ENCODE data around the gene SLC17A5.
"Not testable (repeated sequence)": the region's sequence is repeated elsewhere in the genome, so short reads cannot be mapped to it uniquely, and the experiment has no call there.

Gene SLC17A5

GRCh38 chr6:73688351-73688750, 34.6 kb upstream of the SLC17A5 start:
- no peak for DNase-seq

GRCh38 chr6:73683574-73683973, 29.8 kb upstream of the SLC17A5 start:
- H3K27me3 ChIP-seq; H3K27ac ChIP-seq; intact Hi-C loops (cut with DNase I; ENCODE audit: low total_unique reads); H3K9me3 ChIP-seq; H3K4me1 ChIP-seq; DNase-seq; H3K36me3 ChIP-seq; H3K4me3 ChIP-seq: not testable (repeated sequence)

More at GRCh38 chr6:73688351-73688750, 34.6 kb upstream of the SLC17A5 start:
- H3K27me3 ChIP-seq: no peaks in the 10 kb centered on the region
- no peak overlapping the region for H3K4me3 ChIP-seq
- peaks cover 0 to 2% (median 0%) of the 10 kb centered on the region in 3 donors for H3K9me3 ChIP-seq
- intact Hi-C loops (cut with DNase I; ENCODE audit: low total_unique reads): no loop called here
- TF ChIP-seq, protein P1, sequence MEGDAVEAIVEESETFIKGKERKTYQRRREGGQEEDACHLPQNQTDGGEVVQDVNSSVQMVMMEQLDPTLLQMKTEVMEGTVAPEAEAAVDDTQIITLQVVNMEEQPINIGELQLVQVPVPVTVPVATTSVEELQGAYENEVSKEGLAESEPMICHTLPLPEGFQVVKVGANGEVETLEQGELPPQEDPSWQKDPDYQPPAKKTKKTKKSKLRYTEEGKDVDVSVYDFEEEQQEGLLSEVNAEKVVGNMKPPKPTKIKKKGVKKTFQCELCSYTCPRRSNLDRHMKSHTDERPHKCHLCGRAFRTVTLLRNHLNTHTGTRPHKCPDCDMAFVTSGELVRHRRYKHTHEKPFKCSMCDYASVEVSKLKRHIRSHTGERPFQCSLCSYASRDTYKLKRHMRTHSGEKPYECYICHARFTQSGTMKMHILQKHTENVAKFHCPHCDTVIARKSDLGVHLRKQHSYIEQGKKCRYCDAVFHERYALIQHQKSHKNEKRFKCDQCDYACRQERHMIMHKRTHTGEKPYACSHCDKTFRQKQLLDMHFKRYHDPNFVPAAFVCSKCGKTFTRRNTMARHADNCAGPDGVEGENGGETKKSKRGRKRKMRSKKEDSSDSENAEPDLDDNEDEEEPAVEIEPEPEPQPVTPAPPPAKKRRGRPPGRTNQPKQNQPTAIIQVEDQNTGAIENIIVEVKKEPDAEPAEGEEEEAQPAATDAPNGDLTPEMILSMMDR (IDR thresholded peaks at IDR 0.05): no peak
- H3K27ac ChIP-seq: no peak overlapping the region
- no peaks in the 10 kb centered on the region for H3K36me3 ChIP-seq
- H3K4me1 ChIP-seq: no peaks in the 10 kb centered on the region

DNA sequence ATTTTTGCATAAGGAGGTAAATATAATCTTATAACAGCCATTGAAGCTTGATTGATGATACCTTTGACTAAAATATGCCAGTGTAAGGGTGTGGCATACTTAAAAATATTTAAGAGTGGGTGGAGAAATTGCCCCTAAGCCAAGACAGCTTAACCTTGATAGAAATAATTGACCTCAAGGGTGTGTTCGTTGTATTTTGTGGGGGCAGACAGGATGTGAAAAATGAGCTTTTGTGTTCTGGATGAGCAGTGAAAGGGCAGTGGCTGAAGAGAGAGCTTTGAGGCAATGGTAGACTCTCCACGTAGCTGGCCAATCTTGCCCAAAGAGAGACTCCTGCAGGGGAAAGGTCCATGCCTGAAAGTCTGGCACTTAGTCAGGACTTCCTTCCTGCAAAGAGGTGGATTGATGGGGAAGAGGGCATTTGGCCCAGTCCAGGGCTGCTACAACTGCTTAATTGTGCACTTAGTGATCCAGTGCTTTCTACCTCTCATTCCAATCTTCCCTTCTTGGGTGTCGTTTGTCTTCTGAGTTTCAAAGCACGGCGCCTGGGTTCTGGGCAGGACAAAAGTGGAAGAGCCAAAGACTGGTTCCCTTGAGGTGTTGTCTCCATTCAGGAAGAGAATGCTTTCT, 26.6 kb upstream of the SLC17A5 start:
- no peak overlapping the region for H3K4me3 ChIP-seq
- H3K36me3 ChIP-seq: no peaks in the 10 kb centered on the region
- no peaks in the 10 kb centered on the region for H3K27me3 ChIP-seq
- no peak overlapping the region for H3K27ac ChIP-seq
- DNase-seq: no peak
- H3K4me1 ChIP-seq: no peaks in the 10 kb centered on the region
- peaks cover 0 to 8% (median 6%) of the 10 kb centered on the region in 3 donors for H3K9me3 ChIP-seq
- intact Hi-C loops (cut with DNase I; ENCODE audit: low total_unique reads): no loop called here
- TF ChIP-seq, protein P1 (IDR thresholded peaks at IDR 0.05): no peak

- H3K9me3 ChIP-seq, H3K27me3 ChIP-seq, H3K4me3 ChIP-seq, DNase-seq, H3K27ac ChIP-seq, H3K4me1 ChIP-seq, H3K36me3 ChIP-seq: not testable (repeated sequence)
- intact Hi-C loops (cut with DNase I; ENCODE audit: low total_unique reads): loop anchor here (5.0 kb wide), 1 partner anchor 52 kb away; no protein-coding TSS in a partner anchor
Observed at GRCh38 chr6:73679846-73680245, 26.1 kb upstream of the SLC17A5 start.

DNA sequence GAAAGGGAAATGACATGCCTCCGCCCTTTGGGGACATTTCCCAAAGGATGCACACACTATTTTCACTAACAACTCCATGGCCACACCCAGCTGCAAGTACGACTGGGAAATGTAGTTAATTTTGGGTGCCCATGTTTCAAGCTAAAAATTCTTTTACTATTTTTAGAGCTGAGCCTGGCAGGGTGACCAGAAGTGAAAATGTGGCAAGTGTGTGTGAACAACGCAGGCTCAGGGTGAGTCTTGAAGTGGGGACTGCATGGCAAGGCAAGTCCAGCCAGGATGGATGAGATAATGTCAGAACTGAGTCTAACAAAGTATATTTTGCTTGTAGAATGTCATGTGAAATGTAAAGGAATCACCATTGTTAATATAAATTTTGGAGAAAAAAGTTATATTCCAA, 25.2 kb upstream of the SLC17A5 start:
- intact Hi-C loops (cut with DNase I; ENCODE audit: low total_unique reads): loop anchor here (5.0 kb wide), 1 partner anchor 53 kb away; no protein-coding TSS in a partner anchor
- Histone ChIP-seq H3K27me3 (no peaks in the 10 kb centered on the region), H3K4me3 (no peak overlapping the region), H3K36me3 (no peaks in the 10 kb centered on the region), H3K27ac (no peak overlapping the region), H3K9me3 (peaks cover 0 to 8% (median 6%) of the 10 kb centered on the region in 3 donors), H3K4me1 (no peaks in the 10 kb centered on the region)
- TF ChIP-seq, protein P1 (IDR thresholded peaks at IDR 0.05): no peak
- DNase-seq: no peak

- Histone ChIP-seq H3K4me3 (no peak overlapping the region), H3K9me3 (no peaks in the 10 kb centered on the region), H3K36me3 (no peaks in the 10 kb centered on the region), H3K27me3 (no peaks in the 10 kb centered on the region), H3K27ac (no peak overlapping the region), H3K4me1 (no peaks in the 10 kb centered on the region)
- peak; percentile 81 to 83 for DNase-seq
- intact Hi-C loops (cut with DNase I; ENCODE audit: low total_unique reads): loop anchor here (5.0 kb wide), 1 partner anchor 57 kb away; no protein-coding TSS in a partner anchor
- TF ChIP-seq, protein P1 (IDR thresholded peaks at IDR 0.05): peak; percentile 87 to 88
Observed at GRCh38 chr6:73675466-73676098, 21.8 kb upstream of the SLC17A5 start.

All from tibial artery (tissue), 4 donors.